ENCODE measurements around the gene KIAA0753. TPM values are rescaled to one million over a fixed set of nuclear protein-coding genes. Genes with fewer than 3 reads are reported as not detected.

The KIAA0753 gene
- total and polyA plus RNA-seq, 10 of the 15 experiments (the other 5 are each of a cell fraction or from before 2014, with no cell fraction given): 2.2 to 15.2 (median 7.7) TPM

- TF ChIP-seq GABPA (IDR thresholded peaks at IDR 0.05; ENCODE audit: low read depth) (no peak), NR2F1 (conservative IDR thresholded peaks at IDR 0.05) (no peak), NR2C2 (IDR thresholded peaks at IDR 0.05; ENCODE audit: borderline replicate concordance, control insufficient read depth, insufficient read length, low read depth) (no peak), CBFB (IDR thresholded peaks at IDR 0.05; ENCODE audit: low read depth) (no peak)
Observed at GRCh38 chr17:6534846-6535514, 105.5 kb downstream of the KIAA0753 start (continued).

GRCh38 chr17:6532441-6532885 lies 108.0 kb downstream of the KIAA0753 start:
- no peak overlapping the region for H2AFZ ChIP-seq (ENCODE audit: control insufficient read depth, low read depth, low read length)
- intact Hi-C loops (cut with micrococcal nuclease; ENCODE audit: unreplicated experiment) (no loop called here), in situ Hi-C loops (cut with MboI) (no loop called here)
- ChIA-PET CTCF (no interaction called here), POLR2A (no interaction called here), SMC1A (ENCODE audit: uncharacterized antibody, unreplicated experiment) (no interaction called here), RAD21 (ENCODE audit: unreplicated experiment) (no interaction called here)
- no TSS peak for BruUV-seq (replicated peaks)
- DNase-seq (ENCODE audit: low read depth, low spot score) (no peak), ATAC-seq (no peak), FAIRE-seq (no peak)
- H3K27me3 ChIP-seq (replicated peaks in 1 of 2; ENCODE audit: control insufficient read depth in 2 of 2, insufficient read depth in 2 of 2, low read length in 1 of 2): no peaks in the 10 kb centered on the region; a peak in 2 of 4 replicates
- no peaks in the 10 kb centered on the region for H4K20me1 ChIP-seq (ENCODE audit: control insufficient read depth, insufficient read depth)
- no peaks in the 10 kb centered on the region for H3K79me2 ChIP-seq (ENCODE audit: control insufficient read depth, insufficient read depth, low read length)
- no peak overlapping the region for H3K4me2 ChIP-seq (ENCODE audit: control insufficient read depth, insufficient read depth)
- no peak overlapping the region for H3K9ac ChIP-seq (ENCODE audit: control insufficient read depth, insufficient read depth, low read length)
- H3K4me1 ChIP-seq (ENCODE audit: control insufficient read depth, insufficient read depth, low read length): no peaks in the 10 kb centered on the region
- H3K4me3 ChIP-seq: no peak overlapping the region
- H3K27ac ChIP-seq (ENCODE audit: control insufficient read depth, insufficient read depth): no peak overlapping the region
- H3K9me3 ChIP-seq (replicated peaks; ENCODE audit: control insufficient read depth, insufficient read depth, low read length): no peaks in the 10 kb centered on the region
- 40% methylated on average over 5 of the region's 5 CpGs for WGBS (ENCODE audit: insufficient coverage, insufficient replicate concordance, low lambda C conversion rate, missing lambda C conversion rate)
- no peaks in the 10 kb centered on the region for H3K36me3 ChIP-seq (ENCODE audit: control insufficient read depth in 2 of 2, insufficient read depth in 2 of 2, low read length in 1 of 2)
- TF ChIP-seq DPF2 (IDR thresholded peaks at IDR 0.05) (no peak), CBX3 (IDR thresholded peaks at IDR 0.05; ENCODE audit: borderline replicate concordance, low read depth) (no peak), NR2C2 (IDR thresholded peaks at IDR 0.05; ENCODE audit: borderline replicate concordance, control insufficient read depth, insufficient read length, low read depth) (no peak), GABPA (IDR thresholded peaks at IDR 0.05; ENCODE audit: low read depth) (no peak), ZNF217 (IDR thresholded peaks at IDR 0.05) (no peak), SRF (IDR thresholded peaks at IDR 0.05; ENCODE audit: low read depth in 2 of 2, low read length in 2 of 2) (no peak), CBX5 (IDR thresholded peaks at IDR 0.05; ENCODE audit: low read depth) (no peak), CHD4 (IDR thresholded peaks at IDR 0.05) (no peak), NKRF (conservative IDR thresholded peaks at IDR 0.05) (no peak), CUX1 (IDR thresholded peaks at IDR 0.05; ENCODE audit: insufficient replicate concordance, low read depth, low read length) (no peak), BMI1 (IDR thresholded peaks at IDR 0.05; ENCODE audit: borderline replicate concordance) (no peak), SMC3 (IDR thresholded peaks at IDR 0.05; ENCODE audit: borderline replicate concordance, low read length) (no peak), CHD1 (IDR thresholded peaks at IDR 0.05; ENCODE audit: low read depth, low read length) (no peak), NFYB (IDR thresholded peaks at IDR 0.05; ENCODE audit: insufficient read depth, low read depth, low read length) (no peak), HDAC6 (IDR thresholded peaks at IDR 0.05; ENCODE audit: unreplicated experiment) (no peak)
